Liver (tissue), 9 donors: ENCODE results near the gene BLOC1S2. TPM values are rescaled to one million over a fixed set of nuclear protein-coding genes. Genes with fewer than 3 reads are reported as not detected.

ENCODE experiments used
- DNase-seq: peaks from one replicate; pipeline ENCODE4 v3.0.0-alpha.2; 2017; ENCODE audit warnings: low spot score
- H3K27ac ChIP-seq, 2 donors: one replicate each; pipeline ENCODE4 v1.7.0; 2013; ENCODE audit warnings: inconsistent platforms in 2 of 2, low read length in 2 of 2, control low read depth in 1 of 2, low read depth in 1 of 2, mild to moderate bottlenecking in 1 of 2
- H3K27me3 ChIP-seq, 4 donors: one replicate each; pipeline versions ENCODE4 v1.6.1 to v1.7.0; 2013; ENCODE audit warnings: low read length in 3 of 4, inconsistent platforms in 1 of 4, mild to moderate bottlenecking in 1 of 4, moderate library complexity in 1 of 4; ENCODE audit not compliant: control insufficient read depth in 4 of 4, insufficient read depth in 4 of 4
- H3K36me3 ChIP-seq, 4 donors: one replicate each; pipeline versions ENCODE4 v1.6.1 to v1.7.0; 2013; ENCODE audit warnings: low read length in 3 of 4, mild to moderate bottlenecking in 3 of 4, low read depth in 1 of 4, moderate library complexity in 1 of 4; ENCODE audit not compliant: control insufficient read depth in 4 of 4, insufficient read depth in 3 of 4
- H3K4me1 ChIP-seq, 4 donors: one replicate each; pipeline versions ENCODE4 v1.6.1 to v1.7.0; 2013; ENCODE audit warnings: low read length in 3 of 4, mild to moderate bottlenecking in 3 of 4, moderate library complexity in 1 of 4; ENCODE audit not compliant: control insufficient read depth in 4 of 4, insufficient read depth in 4 of 4
- H3K4me3 ChIP-seq, 3 donors: one replicate each; pipeline versions ENCODE4 v1.6.1 to v1.7.0; 2013; ENCODE audit warnings: low read length in 3 of 3, control low read depth in 1 of 3, low read depth in 1 of 3, mild to moderate bottlenecking in 1 of 3
- H3K9ac ChIP-seq, 2 donors: one replicate each; pipeline ENCODE4 v1.7.0; 2013; ENCODE audit warnings: low read length in 2 of 2, mild to moderate bottlenecking in 2 of 2, moderate library complexity in 2 of 2, control low read depth in 1 of 2, low read depth in 1 of 2
- H3K9me3 ChIP-seq, 4 donors: one replicate each; pipeline versions ENCODE4 v1.6.1 to v1.7.0; 2013; ENCODE audit warnings: low read length in 3 of 4; ENCODE audit not compliant: control insufficient read depth in 4 of 4
- EGR1 ChIP-seq, 2 donors: IDR thresholded peaks; 2 replicates each; pipeline ENCODE4 v1.6.1; 2016 to 2018; ENCODE audit warnings: antibody characterized with exemption in 2 of 2, low read depth in 2 of 2
- FOXA1 ChIP-seq: IDR thresholded peaks from 2 replicates; pipeline ENCODE4 v1.6.1; 2016; ENCODE audit warnings: antibody characterized with exemption
- FOXA2 ChIP-seq: IDR thresholded peaks from 2 replicates; pipeline ENCODE4 v1.6.1; 2016; ENCODE audit warnings: antibody characterized with exemption
- GABPA ChIP-seq, 2 donors: IDR thresholded peaks in 1 of 2; conservative IDR thresholded peaks in 1 of 2; 2 replicates each; pipeline ENCODE4 v1.6.1; 2016; ENCODE audit warnings: antibody characterized with exemption in 2 of 2, mild to moderate bottlenecking in 1 of 2, moderate library complexity in 1 of 2
- HNF4A ChIP-seq, 2 donors: conservative IDR thresholded peaks; 2 replicates each; pipeline ENCODE4 v1.6.1; 2016; ENCODE audit warnings: antibody characterized with exemption in 2 of 2, mild to moderate bottlenecking in 2 of 2
- HNF4G ChIP-seq: IDR thresholded peaks from 2 replicates; pipeline ENCODE4 v1.6.1; 2016; ENCODE audit warnings: antibody characterized with exemption
- JUND ChIP-seq, 2 donors: IDR thresholded peaks; 2 replicates each; pipeline ENCODE4 v1.6.1; 2016; ENCODE audit warnings: antibody characterized with exemption in 2 of 2
- NR2F2 ChIP-seq: IDR thresholded peaks from 2 replicates; pipeline ENCODE4 v1.6.1; 2016; ENCODE audit warnings: antibody characterized with exemption
- RAD21 ChIP-seq, 2 donors: IDR thresholded peaks; 2 replicates each; pipeline ENCODE4 v1.6.1; 2016; ENCODE audit warnings: antibody characterized with exemption in 2 of 2, mild to moderate bottlenecking in 2 of 2
- REST ChIP-seq: IDR thresholded peaks from 2 replicates; pipeline ENCODE4 v1.6.1; 2016; ENCODE audit warnings: antibody characterized with exemption, mild to moderate bottlenecking
- RXRA ChIP-seq, 2 donors: IDR thresholded peaks; 2 replicates each; pipeline ENCODE4 v1.6.1; 2017 to 2018; ENCODE audit warnings: antibody characterized with exemption in 2 of 2, mild to moderate bottlenecking in 1 of 2
- SP1 ChIP-seq: IDR thresholded peaks from 2 replicates; pipeline ENCODE4 v1.6.1; 2018; ENCODE audit warnings: antibody characterized with exemption, mild to moderate bottlenecking
- YY1 ChIP-seq: IDR thresholded peaks from 2 replicates; pipeline ENCODE4 v1.6.1; 2016; ENCODE audit warnings: antibody characterized with exemption, mild to moderate bottlenecking
- ZBTB33 ChIP-seq: IDR thresholded peaks from 2 replicates; pipeline ENCODE4 v1.6.1; 2016; ENCODE audit warnings: antibody characterized with exemption
- WGBS: extraction: QIAGEN DNeasy Blood & Tissue Kit; methylation state at CpG from one replicate; pipeline ENCODE4 v1.1.7; 2013; 5-methylcytosine and 5-hydroxymethylcytosine counted together
- polyA plus RNA-seq, 2 donors: library from polyadenylated mRNA; stranded (reverse) in 1 of 2; unstranded in 1 of 2; fragments of 200-250 nt in 1 of 2; fragments of >200 nt in 1 of 2; fragmentation: Nextera tagmentation in 1 of 2; extraction: Ambion mirVana in 1 of 2; gene quantifications; one replicate each; pipeline versions ENCODE4 v1.2.1 to v1.2.3, GENCODE V29; 2013 to 2015
- total RNA-seq, 2 donors: library from RNA; depleted of rRNA; stranded (reverse); fragments of >200 nt; gene quantifications; one replicate each; pipeline ENCODE4 v1.2.3, GENCODE V29; 2014
- TF ChIP-seq, protein P1 (sequence below): IDR thresholded peaks from 2 replicates; pipeline ENCODE4 v1.6.1; 2016; ENCODE audit warnings: antibody characterized with exemption
- TF ChIP-seq, protein P2 (sequence below): IDR thresholded peaks from 2 replicates; pipeline ENCODE4 v1.6.1; 2016; ENCODE audit warnings: antibody characterized with exemption
- TF ChIP-seq, protein P3 (sequence below): fragments of 150-350 bp; IDR thresholded peaks from 2 replicates; pipeline ENCODE4 v1.5.1; 2017; ENCODE audit warnings: improper control_type of control experiment, low read depth, low read length; ENCODE audit not compliant: missing input control
- donor health status: healthy.
- donor health status: healthy.
- donor health status: healthy.
- donor health status: healthy.
- donor health status: healthy.

Gene BLOC1S2
- total and polyA plus RNA-seq, 4 donors = 10.7 to 25.5 (median 22.0) TPM

GRCh38 chr10:100318207-100318606, 31.7 kb upstream of the BLOC1S2 start (continued):
- TF ChIP-seq, protein P1, sequence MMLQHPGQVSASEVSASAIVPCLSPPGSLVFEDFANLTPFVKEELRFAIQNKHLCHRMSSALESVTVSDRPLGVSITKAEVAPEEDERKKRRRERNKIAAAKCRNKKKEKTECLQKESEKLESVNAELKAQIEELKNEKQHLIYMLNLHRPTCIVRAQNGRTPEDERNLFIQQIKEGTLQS = no peak
- TF ChIP-seq YY1 (no peak), FOXA2 (no peak), EGR1 (IDR thresholded peaks at IDR 0.05; ENCODE audit: low read depth in 2 of 2) (no peak), GABPA (IDR thresholded peaks at IDR 0.05 in 1 of 2, conservative IDR thresholded peaks at IDR 0.05 in 1 of 2) (no peak), RAD21 (IDR thresholded peaks at IDR 0.05) (no peak), HNF4G (no peak), JUND (IDR thresholded peaks at IDR 0.05) (no peak), NR2F2 (no peak), HNF4A (conservative IDR thresholded peaks at IDR 0.05) (no peak)
- TF ChIP-seq, protein P2, sequence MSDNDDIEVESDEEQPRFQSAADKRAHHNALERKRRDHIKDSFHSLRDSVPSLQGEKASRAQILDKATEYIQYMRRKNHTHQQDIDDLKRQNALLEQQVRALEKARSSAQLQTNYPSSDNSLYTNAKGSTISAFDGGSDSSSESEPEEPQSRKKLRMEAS = no peak

- Histone ChIP-seq H3K9ac (no peak overlapping the region), H3K27me3 (no peaks in the 10 kb centered on the region), H3K36me3 (no peaks in the 10 kb centered on the region), H3K27ac (no peak overlapping the region), H3K4me3 (no peak overlapping the region), H3K4me1 (no peaks in the 10 kb centered on the region), H3K9me3 (no peaks in the 10 kb centered on the region)
- no peak for TF ChIP-seq SP1
- TF ChIP-seq, protein P2 = no peak
- no peak for TF ChIP-seq FOXA1
- TF ChIP-seq NR2F2 = no peak
- no peak for TF ChIP-seq REST
- no peak for TF ChIP-seq JUND (IDR thresholded peaks at IDR 0.05)
- TF ChIP-seq RXRA (IDR thresholded peaks at IDR 0.05) = no peak
- no peak for TF ChIP-seq ZBTB33
- no peak for TF ChIP-seq RAD21 (IDR thresholded peaks at IDR 0.05)
- TF ChIP-seq HNF4A (conservative IDR thresholded peaks at IDR 0.05) = no peak
- TF ChIP-seq, protein P3, sequence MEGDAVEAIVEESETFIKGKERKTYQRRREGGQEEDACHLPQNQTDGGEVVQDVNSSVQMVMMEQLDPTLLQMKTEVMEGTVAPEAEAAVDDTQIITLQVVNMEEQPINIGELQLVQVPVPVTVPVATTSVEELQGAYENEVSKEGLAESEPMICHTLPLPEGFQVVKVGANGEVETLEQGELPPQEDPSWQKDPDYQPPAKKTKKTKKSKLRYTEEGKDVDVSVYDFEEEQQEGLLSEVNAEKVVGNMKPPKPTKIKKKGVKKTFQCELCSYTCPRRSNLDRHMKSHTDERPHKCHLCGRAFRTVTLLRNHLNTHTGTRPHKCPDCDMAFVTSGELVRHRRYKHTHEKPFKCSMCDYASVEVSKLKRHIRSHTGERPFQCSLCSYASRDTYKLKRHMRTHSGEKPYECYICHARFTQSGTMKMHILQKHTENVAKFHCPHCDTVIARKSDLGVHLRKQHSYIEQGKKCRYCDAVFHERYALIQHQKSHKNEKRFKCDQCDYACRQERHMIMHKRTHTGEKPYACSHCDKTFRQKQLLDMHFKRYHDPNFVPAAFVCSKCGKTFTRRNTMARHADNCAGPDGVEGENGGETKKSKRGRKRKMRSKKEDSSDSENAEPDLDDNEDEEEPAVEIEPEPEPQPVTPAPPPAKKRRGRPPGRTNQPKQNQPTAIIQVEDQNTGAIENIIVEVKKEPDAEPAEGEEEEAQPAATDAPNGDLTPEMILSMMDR = no peak
- DNase-seq = no peak
- 90% methylated on average over 4 of the region's 4 CpGs for WGBS
Observed at GRCh38 chr10:100315615-100316014, 29.1 kb upstream of the BLOC1S2 start.
